Stimulated activated CD4-positive, alpha-beta T cell treated with anti-CD3 and anti-CD28 coated beads, Interleukin-4, amount 100 ng/mL, for 48 hours (primary cell): ENCODE measurements around the gene RAP1GAP.
"Not testable (repeated sequence)": the region's sequence is repeated elsewhere in the genome, so short reads cannot be mapped to it uniquely, and the experiment has no call there.

Experiments used
- DNase-seq, 2 donors: peaks; one replicate each; pipeline ENCODE4 v3.0.0-alpha.2; 2020; ENCODE audit warnings: low read depth in 2 of 2

Gene RAP1GAP

GRCh38 chr1:21644348-21644747, 24.8 kb downstream of the RAP1GAP start:
- no peak for DNase-seq

GRCh38 chr1:21643624-21644023, 25.5 kb downstream of the RAP1GAP start:
- no peak for DNase-seq

GRCh38 chr1:21641967-21642739, 27.0 kb downstream of the RAP1GAP start:
- no peak for DNase-seq

GRCh38 chr1:21641537-21641936, 27.6 kb downstream of the RAP1GAP start:
- DNase-seq: no peak

- no peak for DNase-seq
Measured at GRCh38 chr1:21641076-21641475, 28.1 kb downstream of the RAP1GAP start.

- DNase-seq: no peak
Measured at GRCh38 chr1:21640653-21641052, 28.5 kb downstream of the RAP1GAP start.

GRCh38 chr1:21639594-21640041, 29.5 kb downstream of the RAP1GAP start:
- no peak for DNase-seq

- peak in 1 of 2 donors; percentile 13 for DNase-seq
Measured at GRCh38 chr1:21638531-21639341, 30.4 kb downstream of the RAP1GAP start.

- DNase-seq: no peak
Measured at GRCh38 chr1:21637514-21637913, 31.6 kb downstream of the RAP1GAP start.

- DNase-seq: no peak
Measured at GRCh38 chr1:21636029-21636428, 33.1 kb downstream of the RAP1GAP start.

GRCh38 chr1:21634806-21635535, 34.2 kb downstream of the RAP1GAP start:
- no peak for DNase-seq

GRCh38 chr1:21633992-21634805, 35.0 kb downstream of the RAP1GAP start:
- DNase-seq: no peak

GRCh38 chr1:21633141-21633755, 35.9 kb downstream of the RAP1GAP start:
- no peak for DNase-seq

GRCh38 chr1:21631944-21632887, 36.9 kb downstream of the RAP1GAP start:
- no peak for DNase-seq

- not testable (repeated sequence) for DNase-seq
Measured at GRCh38 chr1:21631590-21631943, 37.6 kb downstream of the RAP1GAP start.

- DNase-seq: no peak
Measured at GRCh38 chr1:21630571-21631343, 38.4 kb downstream of the RAP1GAP start.

- DNase-seq: no peak
Measured at GRCh38 chr1:21629971-21630370, 39.2 kb downstream of the RAP1GAP start.

GRCh38 chr1:21628798-21629393, 40.3 kb downstream of the RAP1GAP start:
- no peak for DNase-seq

GRCh38 chr1:21626921-21627339, 42.2 kb downstream of the RAP1GAP start:
- no peak for DNase-seq
